Astrocyte (in vitro differentiated cells and primary cell): Measurements from ENCODE around the gene DCAF12. TPM values are rescaled to one million over a fixed set of nuclear protein-coding genes. Genes with fewer than 3 reads are reported as not detected.

Source experiments
- DNase-seq: peaks from one replicate; pipeline ENCODE4 v3.0.0-alpha.2; 2010; ENCODE audit warnings: low read depth
- FAIRE-seq: peaks from 2 replicates; lab custom pipeline; 2011; peaks lifted over from hg19 to GRCh38; lab: Jason Lieb, UNC
- H2AFZ ChIP-seq: 2 replicates; pipeline ENCODE4 v1.6.0; 2012; ENCODE audit warnings: low read depth, low read length, inconsistent platforms
- H3K27ac ChIP-seq: 2 replicates; pipeline ENCODE4 v1.5.1; 2011; ENCODE audit warnings: low read depth, low read length, inconsistent platforms
- H3K27me3 ChIP-seq: 2 replicates; pipeline ENCODE4 v1.6.0; 2011; ENCODE audit warnings: low read length, inconsistent platforms; ENCODE audit not compliant: insufficient read depth
- H3K36me3 ChIP-seq: 2 replicates; pipeline ENCODE4 v1.5.1; 2011; ENCODE audit warnings: low read length, inconsistent platforms; ENCODE audit not compliant: insufficient read depth
- H3K4me1 ChIP-seq: 2 replicates; pipeline ENCODE4 v1.5.1; 2011; ENCODE audit warnings: low read length, inconsistent platforms; ENCODE audit not compliant: insufficient read depth
- H3K4me2 ChIP-seq: 2 replicates; pipeline ENCODE4 v1.6.0; 2012; ENCODE audit warnings: low read length, inconsistent platforms
- H3K4me3 ChIP-seq: 2 replicates; pipeline ENCODE4 v1.5.1; 2011; ENCODE audit warnings: low read depth, mild to moderate bottlenecking, low read length, inconsistent platforms; ENCODE audit not compliant: insufficient read depth
- H3K79me2 ChIP-seq: 2 replicates; pipeline ENCODE4 v1.6.0; 2012; ENCODE audit warnings: mild to moderate bottlenecking, low read length, inconsistent platforms; ENCODE audit not compliant: insufficient read depth
- H3K9ac ChIP-seq: 2 replicates; pipeline ENCODE4 v1.6.0; 2012; ENCODE audit warnings: mild to moderate bottlenecking, low read length, inconsistent platforms
- H3K9me3 ChIP-seq: 2 replicates; pipeline ENCODE4 v1.5.1; 2012; ENCODE audit warnings: low read depth, mild to moderate bottlenecking, low read length, inconsistent platforms; ENCODE audit not compliant: insufficient read depth
- H4K20me1 ChIP-seq: 2 replicates; pipeline ENCODE4 v1.6.0; 2012; ENCODE audit warnings: low read length, inconsistent platforms; ENCODE audit not compliant: insufficient read depth
- H3K27ac Mint-ChIP-seq: one replicate; pipeline ENCODE4 v1.8.0; 2021; ENCODE audit warnings: mild to moderate bottlenecking, mixed read lengths; ENCODE audit not compliant: unreplicated experiment
- H3K27me3 Mint-ChIP-seq: one replicate; pipeline ENCODE4 v1.8.0; 2021; ENCODE audit warnings: low read depth, mixed read lengths; ENCODE audit not compliant: unreplicated experiment
- H3K36me3 Mint-ChIP-seq: one replicate; pipeline ENCODE4 v1.8.0; 2021; ENCODE audit warnings: low read depth, mixed read lengths; ENCODE audit not compliant: unreplicated experiment
- H3K4me1 Mint-ChIP-seq: one replicate; pipeline ENCODE4 v1.8.0; 2021; ENCODE audit warnings: low read depth, mixed read lengths; ENCODE audit not compliant: unreplicated experiment
- H3K4me3 Mint-ChIP-seq: one replicate; pipeline ENCODE4 v1.8.0; 2021; ENCODE audit warnings: mild to moderate bottlenecking, moderate library complexity, mixed read lengths; ENCODE audit not compliant: unreplicated experiment
- H3K9me3 Mint-ChIP-seq: one replicate; pipeline ENCODE4 v1.8.0; 2021; ENCODE audit warnings: mild to moderate bottlenecking, mixed read lengths; ENCODE audit not compliant: unreplicated experiment
- EZH2 ChIP-seq: IDR thresholded peaks from 2 replicates; pipeline ENCODE4 v1.6.1; 2012; ENCODE audit warnings: mild to moderate bottlenecking, low read length, inconsistent platforms; ENCODE audit not compliant: insufficient read depth
- total RNA-seq: library from RNA; stranded (reverse); gene quantifications from 2 replicates; pipeline ENCODE4 v1.2.1, GENCODE V29; 2021
- TF ChIP-seq, protein P1 (sequence below): IDR thresholded peaks from 2 replicates; pipeline ENCODE4 v1.5.1; 2011; ENCODE audit warnings: low read depth, mild to moderate bottlenecking, inconsistent platforms, low read length, moderate library complexity; ENCODE audit not compliant: insufficient read depth

DCAF12 gene
- total RNA-seq, 1 donor from 2014 or later, result 36.0 TPM

GRCh38 chr9:34158362-34158869, 31.9 kb upstream of the DCAF12 start:
- Mint-ChIP-seq H3K27ac (peak overlapping the region; percentile 70), H3K4me1 (peaks cover 7% of the 10 kb centered on the region), H3K27me3 (no peaks in the 10 kb centered on the region), H3K9me3 (no peaks in the 10 kb centered on the region), H3K4me3 (no peak overlapping the region), H3K36me3 (no peaks in the 10 kb centered on the region)
- TF ChIP-seq, protein P1, sequence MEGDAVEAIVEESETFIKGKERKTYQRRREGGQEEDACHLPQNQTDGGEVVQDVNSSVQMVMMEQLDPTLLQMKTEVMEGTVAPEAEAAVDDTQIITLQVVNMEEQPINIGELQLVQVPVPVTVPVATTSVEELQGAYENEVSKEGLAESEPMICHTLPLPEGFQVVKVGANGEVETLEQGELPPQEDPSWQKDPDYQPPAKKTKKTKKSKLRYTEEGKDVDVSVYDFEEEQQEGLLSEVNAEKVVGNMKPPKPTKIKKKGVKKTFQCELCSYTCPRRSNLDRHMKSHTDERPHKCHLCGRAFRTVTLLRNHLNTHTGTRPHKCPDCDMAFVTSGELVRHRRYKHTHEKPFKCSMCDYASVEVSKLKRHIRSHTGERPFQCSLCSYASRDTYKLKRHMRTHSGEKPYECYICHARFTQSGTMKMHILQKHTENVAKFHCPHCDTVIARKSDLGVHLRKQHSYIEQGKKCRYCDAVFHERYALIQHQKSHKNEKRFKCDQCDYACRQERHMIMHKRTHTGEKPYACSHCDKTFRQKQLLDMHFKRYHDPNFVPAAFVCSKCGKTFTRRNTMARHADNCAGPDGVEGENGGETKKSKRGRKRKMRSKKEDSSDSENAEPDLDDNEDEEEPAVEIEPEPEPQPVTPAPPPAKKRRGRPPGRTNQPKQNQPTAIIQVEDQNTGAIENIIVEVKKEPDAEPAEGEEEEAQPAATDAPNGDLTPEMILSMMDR, result no peak
- TF ChIP-seq EZH2, result no peak
- Histone ChIP-seq H2AFZ (peak overlapping the region; percentile 6), H4K20me1 (no peaks in the 10 kb centered on the region), H3K27me3 (no peaks in the 10 kb centered on the region), H3K27ac (peak overlapping the region; percentile 28), H3K79me2 (no peaks in the 10 kb centered on the region), H3K9me3 (no peaks in the 10 kb centered on the region), H3K4me3 (no peak overlapping the region), H3K4me1 (peaks cover 16% of the 10 kb centered on the region), H3K4me2 (peak overlapping the region; percentile 26), H3K36me3 (no peaks in the 10 kb centered on the region), H3K9ac (peak overlapping the region; percentile 7)
- no peak for FAIRE-seq
- peak; percentile 97 for DNase-seq

- peaks cover 7% of the 10 kb centered on the region for H3K4me1 Mint-ChIP-seq
- H3K27ac ChIP-seq, result no peak overlapping the region
- FAIRE-seq, result no peak
- no peaks in the 10 kb centered on the region for H3K36me3 ChIP-seq
- H4K20me1 ChIP-seq, result no peaks in the 10 kb centered on the region
- H3K27me3 ChIP-seq, result no peaks in the 10 kb centered on the region
- peaks cover 13% of the 10 kb centered on the region for H3K4me1 ChIP-seq
- H3K4me3 Mint-ChIP-seq, result no peak overlapping the region
- no peak overlapping the region for H2AFZ ChIP-seq
- no peak overlapping the region for H3K9ac ChIP-seq
- H3K9me3 ChIP-seq, result no peaks in the 10 kb centered on the region
- no peaks in the 10 kb centered on the region for H3K79me2 ChIP-seq
- no peaks in the 10 kb centered on the region for H3K27me3 Mint-ChIP-seq
- peak overlapping the region; percentile 70 for H3K27ac Mint-ChIP-seq
- no peaks in the 10 kb centered on the region for H3K36me3 Mint-ChIP-seq
- no peak for TF ChIP-seq EZH2
- TF ChIP-seq, protein P1, result no peak
- H3K4me2 ChIP-seq, result peak overlapping the region; percentile 26
- no peak overlapping the region for H3K4me3 ChIP-seq
- no peak for DNase-seq
- no peaks in the 10 kb centered on the region for H3K9me3 Mint-ChIP-seq
These were observed 31.4 kb upstream of the DCAF12 start for GRCh38 chr9:34157898-34158297.

DNA sequence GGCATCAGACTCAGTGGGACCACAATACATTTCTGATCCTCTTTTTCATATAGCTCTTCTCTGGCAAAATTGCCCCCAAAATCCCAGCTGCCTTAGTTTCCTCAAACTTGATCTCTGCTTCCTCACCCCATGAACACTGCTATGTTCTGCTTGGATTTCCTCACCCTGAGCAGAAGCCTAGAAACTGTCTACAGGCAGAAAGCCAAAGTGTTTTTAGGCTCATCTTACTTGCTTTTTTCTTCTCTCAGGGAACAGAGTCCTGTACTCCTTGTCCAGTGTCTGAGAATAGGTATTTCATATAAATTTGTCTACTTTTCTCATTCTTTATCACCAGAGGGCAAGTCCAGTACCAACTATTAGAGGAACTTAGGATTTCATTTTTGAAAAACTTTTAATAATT, 30.8 kb upstream of the DCAF12 start:
- H3K4me3 Mint-ChIP-seq, result no peak overlapping the region
- no peaks in the 10 kb centered on the region for H3K36me3 ChIP-seq
- no peak overlapping the region for H3K4me2 ChIP-seq
- H3K9me3 Mint-ChIP-seq, result no peaks in the 10 kb centered on the region
- H3K27ac Mint-ChIP-seq, result no peak overlapping the region
- no peaks in the 10 kb centered on the region for H3K79me2 ChIP-seq
- H3K4me3 ChIP-seq, result no peak overlapping the region
- H3K9me3 ChIP-seq, result no peaks in the 10 kb centered on the region
- no peak for DNase-seq
- peaks cover 13% of the 10 kb centered on the region for H3K4me1 ChIP-seq
- no peak overlapping the region for H3K9ac ChIP-seq
- H3K4me1 Mint-ChIP-seq, result peaks cover 7% of the 10 kb centered on the region
- H3K27me3 Mint-ChIP-seq, result no peaks in the 10 kb centered on the region
- H3K27ac ChIP-seq, result no peak overlapping the region
- H4K20me1 ChIP-seq, result no peaks in the 10 kb centered on the region
- H3K36me3 Mint-ChIP-seq, result no peaks in the 10 kb centered on the region
- TF ChIP-seq, protein P1, result no peak
- no peak for TF ChIP-seq EZH2
- FAIRE-seq, result no peak
- H2AFZ ChIP-seq, result no peak overlapping the region
- H3K27me3 ChIP-seq, result no peaks in the 10 kb centered on the region
